ENCODE data around the gene LIN54.

Gene LIN54

DNA sequence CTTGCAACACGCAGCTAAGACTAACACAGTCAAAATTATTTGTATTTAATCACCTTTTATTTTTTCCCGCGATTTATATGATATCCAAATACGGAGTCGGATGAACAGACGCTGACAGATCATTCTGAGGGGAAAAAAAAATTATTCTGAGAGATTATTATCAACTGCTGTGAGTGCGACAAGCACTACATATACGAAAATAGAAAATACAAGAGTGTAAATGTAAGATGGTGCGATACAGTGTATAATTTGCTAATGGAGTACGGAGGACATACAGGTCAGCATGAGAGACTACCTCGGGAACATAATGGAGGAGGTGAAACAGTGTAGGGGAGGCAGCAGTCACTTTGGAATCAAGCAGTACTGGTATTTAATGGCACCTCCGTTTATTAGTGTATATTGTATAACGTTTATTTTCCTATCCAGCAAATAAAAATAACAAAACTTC is 2.8 kb upstream of the LIN54 start:
- Histone ChIP-seq H2AFZ (ENCODE audit: low read depth) (peak overlapping the region; percentile 73), H3K4me1 (ENCODE audit: low read depth, poor library complexity, severe bottlenecking) (peaks cover 22% of the 10 kb centered on the region), H3K4me2 (peak overlapping the region; percentile 89), H3K79me2 (ENCODE audit: insufficient read depth, low read depth) (peaks cover 40% of the 10 kb centered on the region), H3K4me3 (IDR thresholded peaks at IDR 0.05; ENCODE audit: insufficient read depth, low read depth, low read length) (peak overlapping the region; percentile 90), H3K27ac (peak overlapping the region; percentile 93), H4K20me1 (ENCODE audit: insufficient read depth) (no peaks in the 10 kb centered on the region), H3K36me3 (ENCODE audit: insufficient read depth) (no peaks in the 10 kb centered on the region), H3K9ac (peak overlapping the region; percentile 71), H3K27me3 (ENCODE audit: insufficient read depth, low read depth) (no peaks in the 10 kb centered on the region)
- TF ChIP-seq, protein P1, sequence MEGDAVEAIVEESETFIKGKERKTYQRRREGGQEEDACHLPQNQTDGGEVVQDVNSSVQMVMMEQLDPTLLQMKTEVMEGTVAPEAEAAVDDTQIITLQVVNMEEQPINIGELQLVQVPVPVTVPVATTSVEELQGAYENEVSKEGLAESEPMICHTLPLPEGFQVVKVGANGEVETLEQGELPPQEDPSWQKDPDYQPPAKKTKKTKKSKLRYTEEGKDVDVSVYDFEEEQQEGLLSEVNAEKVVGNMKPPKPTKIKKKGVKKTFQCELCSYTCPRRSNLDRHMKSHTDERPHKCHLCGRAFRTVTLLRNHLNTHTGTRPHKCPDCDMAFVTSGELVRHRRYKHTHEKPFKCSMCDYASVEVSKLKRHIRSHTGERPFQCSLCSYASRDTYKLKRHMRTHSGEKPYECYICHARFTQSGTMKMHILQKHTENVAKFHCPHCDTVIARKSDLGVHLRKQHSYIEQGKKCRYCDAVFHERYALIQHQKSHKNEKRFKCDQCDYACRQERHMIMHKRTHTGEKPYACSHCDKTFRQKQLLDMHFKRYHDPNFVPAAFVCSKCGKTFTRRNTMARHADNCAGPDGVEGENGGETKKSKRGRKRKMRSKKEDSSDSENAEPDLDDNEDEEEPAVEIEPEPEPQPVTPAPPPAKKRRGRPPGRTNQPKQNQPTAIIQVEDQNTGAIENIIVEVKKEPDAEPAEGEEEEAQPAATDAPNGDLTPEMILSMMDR (conservative IDR thresholded peaks at IDR 0.05; ENCODE audit: low read depth, low read length), result no peak; the same call in 1 of the 2 replicates

DNA sequence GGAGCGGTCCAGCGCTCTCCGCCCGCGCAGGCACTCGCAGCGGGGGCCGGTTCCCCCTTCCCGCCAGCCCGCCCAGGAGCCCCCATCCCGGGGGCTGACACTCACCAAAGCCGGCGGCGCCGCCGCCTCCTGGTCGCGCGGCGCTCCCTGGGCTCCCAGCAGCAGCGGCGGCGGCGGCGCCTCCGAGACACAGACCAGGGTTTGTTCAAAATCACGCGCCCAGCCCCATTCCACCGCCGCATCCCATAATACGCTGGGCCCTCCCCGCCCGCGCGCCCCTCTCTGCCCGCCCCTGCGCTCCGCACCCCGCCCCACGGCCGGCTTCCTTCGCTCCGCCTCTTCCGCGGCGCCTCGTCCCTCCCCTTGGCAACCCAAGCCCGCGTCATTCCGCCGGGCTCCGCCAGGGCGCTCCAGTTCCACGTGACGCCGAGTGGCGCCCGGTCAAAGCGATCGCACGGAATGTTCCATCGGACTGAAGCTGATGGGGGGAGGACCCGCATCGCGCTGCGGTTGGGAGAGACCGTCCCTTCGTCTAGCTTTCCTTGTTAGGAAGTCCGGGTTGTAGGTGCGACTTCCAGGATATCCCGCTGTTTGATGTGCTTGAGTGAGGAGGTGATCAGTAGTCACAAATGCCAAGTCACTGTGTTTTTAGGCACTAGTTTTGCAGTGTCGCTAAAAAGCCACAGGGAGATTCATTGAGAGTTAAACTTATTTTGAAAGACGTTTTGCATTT is 2.2 kb upstream of the LIN54 start:
- peak overlapping the region; percentile 93 for H3K9ac ChIP-seq
- TF ChIP-seq, protein P1 (conservative IDR thresholded peaks at IDR 0.05; ENCODE audit: low read depth, low read length), result peak; percentile 53
- H3K27me3 ChIP-seq (ENCODE audit: insufficient read depth, low read depth), result no peaks in the 10 kb centered on the region
- peak overlapping the region; percentile 89 for H3K4me2 ChIP-seq
- H3K79me2 ChIP-seq (ENCODE audit: insufficient read depth, low read depth), result peaks cover 46% of the 10 kb centered on the region
- H3K4me1 ChIP-seq (ENCODE audit: low read depth, poor library complexity, severe bottlenecking), result peaks cover 28% of the 10 kb centered on the region
- H4K20me1 ChIP-seq (ENCODE audit: insufficient read depth), result no peaks in the 10 kb centered on the region
- peak overlapping the region; percentile 90 for H3K4me3 ChIP-seq (IDR thresholded peaks at IDR 0.05; ENCODE audit: insufficient read depth, low read depth, low read length)
- H3K27ac ChIP-seq, result peak overlapping the region; percentile 93
- no peaks in the 10 kb centered on the region for H3K36me3 ChIP-seq (ENCODE audit: insufficient read depth)
- H2AFZ ChIP-seq (ENCODE audit: low read depth), result peak overlapping the region; percentile 76

DNA sequence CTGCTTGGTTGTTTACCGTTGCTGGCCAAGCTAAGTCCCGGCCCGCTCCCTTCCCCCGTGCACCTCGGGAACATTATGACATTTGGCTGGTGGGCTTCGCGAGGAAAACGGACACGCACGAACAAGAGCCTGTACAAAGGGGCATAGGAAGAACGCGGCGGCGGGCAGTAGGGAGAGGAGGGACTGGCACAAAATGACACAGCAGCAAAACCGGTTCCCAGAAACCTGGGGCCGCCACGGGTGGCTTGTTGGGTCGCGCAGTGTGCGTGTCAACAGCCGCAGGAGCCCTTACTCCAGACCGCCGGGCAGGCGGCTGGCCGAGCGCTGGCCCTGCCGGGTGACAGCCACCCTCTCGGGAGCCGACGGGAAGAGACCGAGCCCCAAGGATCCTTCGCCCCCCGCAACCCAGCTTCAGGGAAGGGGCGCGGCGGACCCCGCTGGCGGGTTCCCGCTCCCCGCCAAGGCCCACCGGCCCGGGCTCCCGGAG is 1.6 kb upstream of the LIN54 start:
- H4K20me1 ChIP-seq (ENCODE audit: insufficient read depth), result no peaks in the 10 kb centered on the region
- H3K9ac ChIP-seq, result peak overlapping the region; percentile 93
- no peaks in the 10 kb centered on the region for H3K36me3 ChIP-seq (ENCODE audit: insufficient read depth)
- H3K27me3 ChIP-seq (ENCODE audit: insufficient read depth, low read depth), result no peaks in the 10 kb centered on the region
- TF ChIP-seq, protein P1 (conservative IDR thresholded peaks at IDR 0.05; ENCODE audit: low read depth, low read length), result no peak
- no peak overlapping the region for H3K4me3 ChIP-seq (IDR thresholded peaks at IDR 0.05; ENCODE audit: insufficient read depth, low read depth, low read length)
- H2AFZ ChIP-seq (ENCODE audit: low read depth), result peak overlapping the region; percentile 76
- H3K79me2 ChIP-seq (ENCODE audit: insufficient read depth, low read depth), result peaks cover 52% of the 10 kb centered on the region
- H3K4me1 ChIP-seq (ENCODE audit: low read depth, poor library complexity, severe bottlenecking), result peaks cover 34% of the 10 kb centered on the region
- H3K4me2 ChIP-seq, result peak overlapping the region; percentile 88
- H3K27ac ChIP-seq, result peak overlapping the region; percentile 93

DNA sequence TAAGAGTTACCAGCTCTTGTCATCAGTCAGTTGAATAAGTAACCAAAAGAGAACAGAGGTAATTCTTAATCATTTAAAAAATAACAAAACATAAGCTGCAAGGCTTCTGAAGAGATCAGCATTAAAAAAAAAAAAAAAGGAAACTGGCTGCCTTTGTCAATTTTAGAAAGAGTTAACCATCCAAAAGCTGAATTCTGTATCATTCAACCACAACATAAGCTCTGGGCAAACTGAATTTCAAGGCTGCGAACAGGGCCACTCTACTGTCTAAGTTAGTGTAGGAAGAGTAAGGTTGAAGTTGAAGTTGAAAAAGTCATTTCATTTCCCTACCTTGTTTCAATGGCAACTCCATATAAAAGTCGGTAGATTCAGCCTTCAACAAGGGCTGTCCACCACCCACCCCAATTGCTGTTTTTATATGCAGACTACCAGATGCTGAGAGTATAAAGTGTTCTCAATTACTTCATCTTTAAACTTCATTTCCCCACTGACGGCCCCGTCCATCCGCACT is 1.1 kb upstream of the LIN54 start:
- no peaks in the 10 kb centered on the region for H3K36me3 ChIP-seq (ENCODE audit: insufficient read depth)
- peak overlapping the region; percentile 76 for H2AFZ ChIP-seq (ENCODE audit: low read depth)
- H3K79me2 ChIP-seq (ENCODE audit: insufficient read depth, low read depth), result peaks cover 57% of the 10 kb centered on the region
- no peaks in the 10 kb centered on the region for H4K20me1 ChIP-seq (ENCODE audit: insufficient read depth)
- peak overlapping the region; percentile 88 for H3K4me2 ChIP-seq
- TF ChIP-seq, protein P1 (conservative IDR thresholded peaks at IDR 0.05; ENCODE audit: low read depth, low read length), result no peak
- peak overlapping the region; percentile 93; the same call in 1 of the 2 replicates for H3K9ac ChIP-seq
- H3K27ac ChIP-seq, result peak overlapping the region; percentile 93
- H3K4me3 ChIP-seq (IDR thresholded peaks at IDR 0.05; ENCODE audit: insufficient read depth, low read depth, low read length), result no peak overlapping the region
- no peaks in the 10 kb centered on the region for H3K27me3 ChIP-seq (ENCODE audit: insufficient read depth, low read depth)
- peaks cover 37% of the 10 kb centered on the region for H3K4me1 ChIP-seq (ENCODE audit: low read depth, poor library complexity, severe bottlenecking)
